Ovary (tissue), 3 donors: ENCODE results near the gene SLC7A1.

Experiments
- CTCF ChIP-seq, 3 donors: fragments of 450-650 bp in 2 of 3; fragments of 200-600 bp in 1 of 3; IDR thresholded peaks; one replicate each; pipeline versions ENCODE4 v1.5.1 to v1.8.0; 2016 to 2022; ENCODE audit warnings: antibody characterized with exemption in 3 of 3, mild to moderate bottlenecking in 1 of 3
- EP300 ChIP-seq: sonication (generic); formaldehyde crosslinking; IDR thresholded peaks from one replicate; pipeline ENCODE4 v1.6.1; 2017; ENCODE audit warnings: antibody characterized with exemption
- POLR2A ChIP-seq: fragments of 450-650 bp; IDR thresholded peaks from one replicate; pipeline ENCODE4 v1.6.1; 2017; ENCODE audit warnings: antibody characterized with exemption, mild to moderate bottlenecking, moderate library complexity
- donor health status: DM: no; HTN: no; CAD: no.

GRCh38 chr13:29597246-29597645 lies 1.8 kb upstream of the SLC7A1 start:
- TF ChIP-seq POLR2A (no peak), CTCF (IDR thresholded peaks at IDR 0.05) (no peak), EP300 (no peak)
